GM18868 (cell line): Measurements from ENCODE around the gene KLHL6.
"Not testable (repeated sequence)": the region's sequence is repeated elsewhere in the genome, so short reads cannot be mapped to it uniquely, and the experiment has no call there.

Experiments
- ATAC-seq: cut with Tn5 transposase; IDR thresholded peaks from one replicate; pipeline ENCODE4 v1.9.1; 2021; ENCODE audit warnings: mild to moderate bottlenecking, moderate library complexity; ENCODE audit not compliant: unreplicated experiment

The KLHL6 gene

GRCh38 chr3:183448369-183449128, 107.0 kb downstream of the KLHL6 start:
- ATAC-seq: no peak

- peak; percentile 90 for ATAC-seq
Observed at GRCh38 chr3:183447206-183448001, 108.1 kb downstream of the KLHL6 start.

- ATAC-seq: no peak
Observed at GRCh38 chr3:183446838-183447205, 108.7 kb downstream of the KLHL6 start.

GRCh38 chr3:183444748-183445147, 110.8 kb downstream of the KLHL6 start:
- ATAC-seq: no peak

- ATAC-seq: no peak
Observed at GRCh38 chr3:183443395-183444385, 111.8 kb downstream of the KLHL6 start.

GRCh38 chr3:183442994-183443393, 112.5 kb downstream of the KLHL6 start:
- no peak for ATAC-seq

- not testable (repeated sequence) for ATAC-seq
Observed at GRCh38 chr3:183440521-183440920, 115.0 kb downstream of the KLHL6 start.

- ATAC-seq: no peak
Observed at GRCh38 chr3:183439515-183439914, 116.0 kb downstream of the KLHL6 start.

- ATAC-seq: no peak
Observed at GRCh38 chr3:183438735-183439134, 116.8 kb downstream of the KLHL6 start.

- no peak for ATAC-seq
Observed at GRCh38 chr3:183437666-183438564, 117.6 kb downstream of the KLHL6 start.
